Measurements from ENCODE around the gene SLCO3A1.

Gene SLCO3A1

GRCh38 chr15:92105611-92106010, 252.1 kb downstream of the SLCO3A1 start:
- Mint-ChIP-seq H3K27me3 (peaks cover 2% of the 10 kb centered on the region), H3K9me3 (no peaks in the 10 kb centered on the region), H3K27ac (no peak overlapping the region), H3K36me3 (no peaks in the 10 kb centered on the region), H3K4me3 (no peak overlapping the region), H3K4me1 (peaks cover 13% of the 10 kb centered on the region)
- ATAC-seq (ENCODE audit: low read depth) (no peak), DNase-seq (ENCODE audit: low spot score in 2 of 2) (no peak)

- H3K27ac Mint-ChIP-seq, result no peak overlapping the region
- H3K9me3 Mint-ChIP-seq, result no peaks in the 10 kb centered on the region
- no peaks in the 10 kb centered on the region for H3K36me3 Mint-ChIP-seq
- no peak overlapping the region for H3K4me3 Mint-ChIP-seq
- DNase-seq (ENCODE audit: low spot score in 2 of 2) (no peak), ATAC-seq (ENCODE audit: low read depth) (no peak)
- peaks cover 4% of the 10 kb centered on the region for H3K4me1 Mint-ChIP-seq
- peaks cover 2% of the 10 kb centered on the region for H3K27me3 Mint-ChIP-seq
Observed at GRCh38 chr15:92107510-92107909, 254.0 kb downstream of the SLCO3A1 start.

DNA sequence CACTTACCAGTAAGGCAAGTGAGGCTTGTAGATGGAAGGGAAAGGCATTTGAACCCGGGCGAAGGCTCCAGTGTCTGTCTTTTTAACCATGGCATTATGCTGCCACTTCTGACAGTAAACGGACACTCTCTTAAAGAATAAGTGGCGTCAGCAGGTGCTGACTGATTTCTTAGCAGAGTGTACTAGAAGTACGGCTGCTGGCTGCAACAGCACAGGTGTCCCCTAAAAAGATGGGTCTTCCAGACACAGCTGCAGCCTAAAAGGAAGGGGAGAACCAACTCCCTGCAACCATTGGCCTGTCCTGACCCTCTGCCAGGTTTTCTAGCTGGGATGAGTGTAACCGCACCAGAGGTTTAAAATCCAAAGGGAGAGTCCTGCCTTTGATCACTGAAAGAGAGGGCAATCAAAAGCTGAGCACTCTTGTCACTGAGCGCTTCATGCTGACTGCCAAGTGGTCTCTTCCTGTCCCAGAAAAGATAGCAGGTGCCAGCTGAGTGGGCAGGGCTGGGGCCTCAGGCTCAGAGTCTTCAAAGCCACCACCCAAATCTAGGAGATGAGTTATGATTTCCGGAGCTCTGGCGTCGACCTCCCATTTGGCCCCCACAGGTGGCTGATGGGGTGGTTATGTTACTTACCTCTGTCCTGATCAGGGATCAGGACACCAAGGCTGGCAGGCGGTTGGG, 255.8 kb downstream of the SLCO3A1 start:
- DNase-seq (ENCODE audit: low spot score in 2 of 2), result no peak
- peaks cover 2% of the 10 kb centered on the region for H3K27me3 Mint-ChIP-seq
- no peaks in the 10 kb centered on the region for H3K4me1 Mint-ChIP-seq
- H3K36me3 Mint-ChIP-seq, result no peaks in the 10 kb centered on the region
- no peak for ATAC-seq (ENCODE audit: low read depth)
- H3K4me3 Mint-ChIP-seq, result no peak overlapping the region
- no peak overlapping the region for H3K27ac Mint-ChIP-seq
- H3K9me3 Mint-ChIP-seq, result no peaks in the 10 kb centered on the region

DNA sequence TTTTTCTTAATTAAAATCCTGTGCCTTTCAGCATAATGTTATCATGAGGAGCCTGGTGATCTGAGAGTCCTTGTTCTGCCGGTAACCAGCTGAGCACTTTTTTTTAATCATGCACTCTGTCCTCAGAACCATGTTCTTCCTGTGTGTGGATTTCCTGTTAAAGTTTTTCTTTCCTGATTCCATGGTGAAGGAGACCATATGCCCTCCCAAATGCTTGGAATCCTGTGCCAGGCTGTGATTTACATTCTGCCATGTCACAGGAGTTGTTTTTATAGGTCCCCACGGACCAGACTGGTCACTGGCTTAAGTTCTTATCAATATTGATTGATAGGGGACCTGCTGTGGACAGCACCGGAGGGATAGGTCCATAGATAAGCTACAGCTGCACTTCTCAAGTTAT, 257.8 kb downstream of the SLCO3A1 start:
- no peaks in the 10 kb centered on the region for H3K9me3 Mint-ChIP-seq
- DNase-seq (ENCODE audit: low spot score in 2 of 2), result no peak
- peaks cover 2% of the 10 kb centered on the region for H3K27me3 Mint-ChIP-seq
- ATAC-seq (ENCODE audit: low read depth), result no peak
- H3K4me1 Mint-ChIP-seq, result no peaks in the 10 kb centered on the region
- no peaks in the 10 kb centered on the region for H3K36me3 Mint-ChIP-seq
- no peak overlapping the region for H3K4me3 Mint-ChIP-seq
- no peak overlapping the region for H3K27ac Mint-ChIP-seq

DNA sequence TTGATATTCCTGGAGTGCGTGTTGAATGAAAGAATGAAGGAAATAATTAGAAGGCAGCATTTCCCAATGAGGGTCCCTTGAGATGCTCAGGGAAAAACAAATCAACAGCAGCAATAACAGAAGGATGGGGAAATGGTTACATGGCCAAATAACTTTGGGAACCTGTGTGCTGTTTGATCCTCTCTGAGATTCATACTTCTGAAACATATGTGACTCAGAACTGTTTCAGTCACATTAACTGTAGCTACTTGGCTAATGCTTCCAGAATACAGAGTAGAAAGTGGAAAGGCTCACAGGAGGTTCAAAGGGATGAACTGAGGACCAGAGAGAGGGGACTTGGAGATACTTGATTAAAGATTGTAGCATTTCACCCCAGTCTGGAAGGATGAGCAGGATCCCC, 258.2 kb downstream of the SLCO3A1 start:
- H3K27me3 Mint-ChIP-seq, result peaks cover 2% of the 10 kb centered on the region
- no peak for ATAC-seq (ENCODE audit: low read depth)
- H3K4me1 Mint-ChIP-seq, result no peaks in the 10 kb centered on the region
- no peak for DNase-seq (ENCODE audit: low spot score in 2 of 2)
- no peak overlapping the region for H3K27ac Mint-ChIP-seq
- H3K36me3 Mint-ChIP-seq, result no peaks in the 10 kb centered on the region
- H3K9me3 Mint-ChIP-seq, result no peaks in the 10 kb centered on the region
- no peak overlapping the region for H3K4me3 Mint-ChIP-seq

DNA sequence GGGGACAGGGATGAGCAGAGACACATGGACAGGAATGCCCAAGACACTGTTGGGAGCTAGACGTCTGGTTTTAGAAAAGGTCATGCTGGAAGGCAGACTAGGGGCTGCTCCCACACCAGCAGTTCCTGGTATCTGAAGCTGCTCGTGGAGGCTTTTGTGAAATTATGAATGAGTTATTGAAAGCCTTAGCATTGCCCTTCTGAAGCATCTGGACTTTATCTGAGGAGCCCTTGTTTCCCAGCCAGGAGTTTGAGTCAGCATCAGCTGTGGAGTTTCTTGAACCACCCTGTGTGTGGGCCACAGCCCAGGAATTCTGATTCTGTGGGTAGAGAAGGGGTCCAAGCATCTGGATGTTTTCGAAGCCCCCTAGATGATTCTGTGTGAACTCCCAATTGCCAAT, 258.7 kb downstream of the SLCO3A1 start:
- Mint-ChIP-seq H3K36me3 (no peaks in the 10 kb centered on the region), H3K27ac (no peak overlapping the region), H3K9me3 (no peaks in the 10 kb centered on the region), H3K27me3 (peaks cover 2% of the 10 kb centered on the region), H3K4me3 (no peak overlapping the region), H3K4me1 (no peaks in the 10 kb centered on the region)
- DNase-seq (ENCODE audit: low spot score in 2 of 2), result no peak
- ATAC-seq (ENCODE audit: low read depth), result no peak

- Mint-ChIP-seq H3K27me3 (peaks cover 2% of the 10 kb centered on the region), H3K4me1 (no peaks in the 10 kb centered on the region), H3K27ac (no peak overlapping the region), H3K4me3 (no peak overlapping the region), H3K36me3 (no peaks in the 10 kb centered on the region), H3K9me3 (no peaks in the 10 kb centered on the region)
- ATAC-seq (ENCODE audit: low read depth) (no peak), DNase-seq (ENCODE audit: low spot score in 2 of 2) (no peak)
Observed at GRCh38 chr15:92112711-92113110, 259.2 kb downstream of the SLCO3A1 start.

DNA sequence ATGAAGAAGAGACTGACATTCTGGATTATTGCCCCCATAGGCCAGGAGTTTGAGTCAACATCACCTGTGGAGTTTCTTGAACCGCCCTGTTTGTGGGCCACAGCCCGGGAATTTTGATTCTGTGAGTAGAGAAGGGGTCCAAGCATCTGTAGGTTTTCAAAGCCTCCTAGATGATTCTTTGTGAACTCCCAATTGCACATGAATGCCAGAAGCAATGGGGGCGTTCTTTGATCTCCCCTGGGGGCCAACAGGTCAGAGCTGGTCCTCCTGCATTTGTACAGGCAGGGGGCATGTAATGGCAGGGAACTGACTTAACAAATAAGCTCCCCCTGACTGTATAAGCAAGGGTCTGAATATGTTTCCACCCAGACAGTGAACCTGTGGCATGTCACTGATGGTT, 260.3 kb downstream of the SLCO3A1 start:
- no peak for DNase-seq (ENCODE audit: low spot score in 2 of 2)
- Mint-ChIP-seq H3K27ac (no peak overlapping the region), H3K9me3 (no peaks in the 10 kb centered on the region), H3K27me3 (no peaks in the 10 kb centered on the region), H3K36me3 (no peaks in the 10 kb centered on the region), H3K4me1 (no peaks in the 10 kb centered on the region), H3K4me3 (no peak overlapping the region)
- ATAC-seq (ENCODE audit: low read depth), result no peak

DNA sequence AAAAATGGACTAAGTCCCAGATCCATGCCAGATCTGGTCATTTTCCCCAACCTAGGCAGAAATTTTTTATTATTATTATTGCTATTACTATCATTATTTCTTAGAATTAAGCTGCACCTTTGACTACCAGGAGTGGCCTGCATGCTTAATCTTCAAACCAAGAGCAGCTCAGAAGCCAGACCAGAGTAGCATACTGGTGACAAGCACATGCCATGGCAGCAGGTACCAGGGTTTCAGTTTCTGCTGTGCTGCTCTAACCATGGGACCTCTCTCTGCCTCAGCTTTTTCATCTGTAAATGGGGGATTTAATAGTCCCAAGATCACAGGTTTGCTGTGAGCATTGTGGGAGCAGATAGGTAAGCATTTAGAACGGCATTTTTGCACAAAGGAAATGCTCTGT, 262.3 kb downstream of the SLCO3A1 start:
- Mint-ChIP-seq H3K4me1 (no peaks in the 10 kb centered on the region), H3K36me3 (no peaks in the 10 kb centered on the region), H3K27ac (no peak overlapping the region), H3K27me3 (no peaks in the 10 kb centered on the region), H3K9me3 (no peaks in the 10 kb centered on the region), H3K4me3 (no peak overlapping the region)
- ATAC-seq (ENCODE audit: low read depth) (no peak), DNase-seq (ENCODE audit: low spot score in 2 of 2) (no peak)

DNA sequence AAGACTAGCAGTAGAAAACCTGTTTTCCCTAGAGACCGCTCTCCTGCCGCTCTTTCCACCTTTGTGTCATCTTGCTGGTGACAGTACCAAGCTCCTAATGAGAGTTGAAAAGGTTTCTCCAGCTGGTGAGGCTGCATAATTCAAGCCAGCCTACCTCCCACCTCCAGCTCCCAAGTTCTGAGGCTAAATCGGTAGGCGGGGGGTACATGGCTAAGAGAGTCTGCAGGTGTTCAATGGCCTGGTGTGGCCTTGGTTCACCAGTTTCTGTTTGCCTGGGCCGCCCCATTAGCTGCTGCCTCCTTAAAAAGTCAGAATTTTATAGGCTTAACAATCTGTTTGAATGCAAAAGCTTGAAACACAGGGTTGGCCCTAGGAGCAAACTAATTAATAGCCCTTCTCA, 262.8 kb downstream of the SLCO3A1 start:
- no peak for ATAC-seq (ENCODE audit: low read depth)
- Mint-ChIP-seq H3K4me3 (no peak overlapping the region), H3K36me3 (no peaks in the 10 kb centered on the region), H3K9me3 (no peaks in the 10 kb centered on the region), H3K4me1 (no peaks in the 10 kb centered on the region), H3K27me3 (no peaks in the 10 kb centered on the region), H3K27ac (no peak overlapping the region)
- DNase-seq (ENCODE audit: low spot score in 2 of 2), result no peak

- Mint-ChIP-seq H3K27me3 (peaks cover 3% of the 10 kb centered on the region), H3K9me3 (peaks cover 1% of the 10 kb centered on the region), H3K27ac (no peak overlapping the region), H3K4me3 (no peak overlapping the region), H3K36me3 (no peaks in the 10 kb centered on the region), H3K4me1 (no peaks in the 10 kb centered on the region)
- no peak for DNase-seq (ENCODE audit: low spot score in 2 of 2)
- ATAC-seq (ENCODE audit: low read depth), result no peak
Observed at GRCh38 chr15:92117261-92117731, 263.8 kb downstream of the SLCO3A1 start.

DNA sequence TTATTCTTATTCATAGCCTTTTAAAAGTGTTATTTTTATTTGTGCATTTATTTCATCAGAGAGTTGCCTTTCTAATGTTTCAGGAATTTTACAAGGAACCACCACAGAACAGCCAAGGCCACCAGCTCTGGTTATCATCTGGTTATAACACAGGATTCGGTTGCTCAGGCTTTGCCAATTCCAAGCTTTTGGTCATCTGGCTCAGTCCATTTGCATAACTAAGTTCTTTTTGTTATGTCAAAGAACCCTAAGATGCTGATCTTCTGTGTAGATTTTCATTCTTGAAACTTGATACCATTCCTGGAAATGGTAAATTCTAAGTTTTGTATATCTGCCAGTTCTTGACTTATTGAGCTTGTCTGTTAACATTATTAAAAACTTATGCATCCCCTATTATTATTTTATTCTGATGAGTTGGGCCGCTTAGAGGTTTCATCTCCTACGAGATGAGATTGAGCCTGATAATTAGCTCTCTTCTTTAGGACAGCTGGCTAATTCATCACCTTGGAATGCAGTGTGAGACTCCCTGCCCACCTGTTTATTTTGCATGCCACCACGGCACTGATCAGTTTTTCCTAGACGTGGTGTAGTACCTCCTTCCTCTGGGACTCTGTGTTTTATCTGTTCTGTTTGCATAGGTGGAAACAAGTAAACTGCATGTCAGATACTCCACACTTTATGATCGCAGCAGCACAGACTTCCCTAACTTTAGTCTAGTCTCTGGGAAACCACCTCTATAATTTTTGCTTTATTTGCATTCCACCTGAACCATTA, 264.8 kb downstream of the SLCO3A1 start:
- DNase-seq (ENCODE audit: low spot score in 2 of 2) (no peak), ATAC-seq (ENCODE audit: low read depth) (no peak)
- H3K27me3 Mint-ChIP-seq, result peaks cover 3% of the 10 kb centered on the region

GRCh38 chr15:92118936-92119325, 265.4 kb downstream of the SLCO3A1 start:
- no peak overlapping the region for H3K4me3 Mint-ChIP-seq
- peaks cover 3% of the 10 kb centered on the region for H3K27me3 Mint-ChIP-seq
- no peak overlapping the region for H3K27ac Mint-ChIP-seq
- no peaks in the 10 kb centered on the region for H3K4me1 Mint-ChIP-seq
- ATAC-seq (ENCODE audit: low read depth) (no peak), DNase-seq (ENCODE audit: low spot score in 2 of 2) (no peak)
- peaks cover 1% of the 10 kb centered on the region for H3K9me3 Mint-ChIP-seq
- no peaks in the 10 kb centered on the region for H3K36me3 Mint-ChIP-seq

More for the DNA sequence above, 264.8 kb downstream of the SLCO3A1 start:
- Mint-ChIP-seq H3K4me3 (no peak overlapping the region), H3K27ac (no peak overlapping the region), H3K4me1 (no peaks in the 10 kb centered on the region), H3K9me3 (peaks cover 1% of the 10 kb centered on the region), H3K36me3 (no peaks in the 10 kb centered on the region)

DNA sequence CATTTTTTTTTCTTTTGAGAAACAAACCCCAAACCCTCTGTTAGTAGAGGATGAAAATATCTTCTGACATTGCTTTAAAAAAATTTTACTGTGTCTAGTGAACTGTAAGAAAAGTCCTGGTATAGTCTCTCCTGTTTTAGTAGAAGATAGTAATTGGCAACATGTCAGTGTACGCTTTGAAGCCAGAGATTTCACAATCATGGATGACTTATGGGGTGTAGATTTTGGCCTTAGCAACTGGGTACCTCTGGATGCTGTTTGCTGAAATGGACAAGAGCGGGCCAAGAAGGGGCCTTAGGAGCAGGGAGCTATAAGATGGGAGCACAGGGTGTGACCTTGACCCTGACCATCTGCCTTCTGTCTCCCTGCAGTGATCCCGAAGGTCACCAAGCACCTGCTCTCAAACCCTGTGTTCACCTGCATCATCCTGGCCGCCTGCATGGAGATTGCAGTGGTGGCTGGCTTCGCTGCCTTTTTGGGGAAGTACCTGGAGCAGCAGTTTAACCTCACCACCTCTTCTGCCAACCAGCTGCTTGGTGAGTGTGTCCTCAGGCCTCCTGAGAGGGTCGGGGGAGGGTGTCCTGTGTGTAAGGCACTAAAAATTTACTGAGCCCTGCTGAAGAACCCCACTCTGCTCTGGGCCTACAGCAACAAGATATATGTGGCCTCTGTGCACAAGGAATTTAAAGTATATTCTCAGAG, 266.7 kb downstream of the SLCO3A1 start:
- Mint-ChIP-seq H3K4me1 (no peaks in the 10 kb centered on the region), H3K36me3 (no peaks in the 10 kb centered on the region)

More for the DNA sequence above, 266.7 kb downstream of the SLCO3A1 start:
- Mint-ChIP-seq H3K4me3 (no peak overlapping the region), H3K27ac (no peak overlapping the region), H3K27me3 (peaks cover 3% of the 10 kb centered on the region), H3K9me3 (peaks cover 1% of the 10 kb centered on the region)
- no peak for ATAC-seq (ENCODE audit: low read depth)
- DNase-seq (ENCODE audit: low spot score in 2 of 2), result no peak
